Neural crest cell (in vitro differentiated cells): ENCODE data around the gene EBPL. TPM values are rescaled to one million over a fixed set of nuclear protein-coding genes. Genes with fewer than 3 reads are reported as not detected.
A peak's percentile ranks its signal among the peaks of the same experiment; 100 is the strongest.
"Not testable (repeated sequence)": the region's sequence is repeated elsewhere in the genome, so short reads cannot be mapped to it uniquely, and the experiment has no call there.

Experiments
- DNase-seq: peaks from one replicate; pipeline ENCODE4 v3.0.0; 2021; ENCODE audit warnings: low read depth, mixed read lengths, low spot score
- H3K27ac Mint-ChIP-seq: one replicate; pipeline ENCODE4 v1.8.0; 2021; ENCODE audit warnings: mild to moderate bottlenecking, mixed read lengths; ENCODE audit not compliant: unreplicated experiment
- H3K27me3 Mint-ChIP-seq: 2 replicates; pipeline ENCODE4 v1.8.0; 2021; ENCODE audit warnings: low read depth, mild to moderate bottlenecking, mixed read lengths
- H3K36me3 Mint-ChIP-seq: 2 replicates; pipeline ENCODE4 v1.8.0; 2021; ENCODE audit warnings: low read depth, mild to moderate bottlenecking, mixed read lengths
- H3K4me1 Mint-ChIP-seq: 2 replicates; pipeline ENCODE4 v1.8.0; 2021; ENCODE audit warnings: mixed read lengths
- H3K4me3 Mint-ChIP-seq: one replicate; pipeline ENCODE4 v1.8.0; 2021; ENCODE audit warnings: mild to moderate bottlenecking, mixed read lengths
- H3K9me3 Mint-ChIP-seq: 2 replicates; pipeline ENCODE4 v1.8.0; 2021; ENCODE audit warnings: mixed read lengths
- CTCF ChIP-seq: fragments of 200-600 bp; sonication (generic); conservative IDR thresholded peaks from 2 replicates; pipeline ENCODE4 v1.5.0; 2021; ENCODE audit warnings: antibody characterized with exemption, mild to moderate bottlenecking
- total RNA-seq: library from RNA; stranded (reverse); gene quantifications from 2 replicates; pipeline ENCODE4 v1.2.1, GENCODE V29; 2021

Gene EBPL
- total RNA-seq, 1 donor from 2014 or later: 52.7 TPM

GRCh38 chr13:49716615-49717014 lies 25.3 kb upstream of the EBPL start:
- Mint-ChIP-seq H3K4me3 (no peak overlapping the region), H3K9me3 (peaks cover 10% of the 10 kb centered on the region), H3K27ac (no peak overlapping the region), H3K4me1 (no peaks in the 10 kb centered on the region), H3K27me3 (no peaks in the 10 kb centered on the region), H3K36me3 (peaks cover 35% of the 10 kb centered on the region)
- DNase-seq: no peak
- TF ChIP-seq CTCF: no peak

GRCh38 chr13:49714757-49715156 lies 23.5 kb upstream of the EBPL start:
- Mint-ChIP-seq H3K9me3 (peaks cover 10% of the 10 kb centered on the region), H3K36me3 (peaks cover 39% of the 10 kb centered on the region), H3K4me3 (no peak overlapping the region)

GRCh38 chr13:49711218-49711863 lies 20.1 kb upstream of the EBPL start:
- Mint-ChIP-seq H3K9me3 (peaks cover 6% of the 10 kb centered on the region), H3K36me3 (peaks cover 32% of the 10 kb centered on the region), H3K27me3 (no peaks in the 10 kb centered on the region), H3K4me1 (no peaks in the 10 kb centered on the region), H3K27ac (peak overlapping the region; percentile 5), H3K4me3 (no peak overlapping the region)
- no peak for TF ChIP-seq CTCF
- no peak for DNase-seq

More at GRCh38 chr13:49714757-49715156, 23.5 kb upstream of the EBPL start:
- H3K27ac Mint-ChIP-seq: no peak overlapping the region
- no peak for TF ChIP-seq CTCF
- H3K27me3 Mint-ChIP-seq: no peaks in the 10 kb centered on the region
- H3K4me1 Mint-ChIP-seq: no peaks in the 10 kb centered on the region
- DNase-seq: no peak

- not testable (repeated sequence) for H3K27me3 Mint-ChIP-seq, H3K27ac Mint-ChIP-seq, H3K4me1 Mint-ChIP-seq, H3K4me3 Mint-ChIP-seq, H3K9me3 Mint-ChIP-seq, DNase-seq
- H3K36me3 Mint-ChIP-seq: peaks cover 21% of the 10 kb centered on the region
Observed at GRCh38 chr13:49704264-49704663, 13.0 kb upstream of the EBPL start.

DNA sequence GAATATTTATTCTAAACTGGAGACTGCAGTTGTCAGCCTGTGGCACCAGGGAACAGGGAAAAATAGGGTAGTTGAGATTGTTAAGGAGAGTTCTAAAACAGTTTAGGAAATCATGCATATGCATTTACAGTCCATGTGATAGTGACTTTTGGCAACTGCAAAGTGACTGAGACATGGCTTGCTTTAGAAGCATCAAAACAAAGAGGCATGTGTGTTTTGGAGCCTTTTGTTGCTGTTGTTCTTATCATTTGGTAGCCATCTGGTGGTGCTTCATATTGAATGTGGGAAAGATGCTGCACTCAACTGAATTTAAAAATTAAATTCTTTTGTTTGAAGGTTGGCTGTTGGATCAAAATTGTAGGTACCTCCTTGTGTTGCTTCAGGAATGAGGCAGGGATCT lies 10.2 kb upstream of the EBPL start:
- Mint-ChIP-seq H3K36me3 (peaks cover 23% of the 10 kb centered on the region), H3K4me3 (no peak overlapping the region), H3K27ac (no peak overlapping the region), H3K27me3 (no peaks in the 10 kb centered on the region), H3K9me3 (no peaks in the 10 kb centered on the region), H3K4me1 (no peaks in the 10 kb centered on the region)
- no peak for DNase-seq
- TF ChIP-seq CTCF: no peak

DNA sequence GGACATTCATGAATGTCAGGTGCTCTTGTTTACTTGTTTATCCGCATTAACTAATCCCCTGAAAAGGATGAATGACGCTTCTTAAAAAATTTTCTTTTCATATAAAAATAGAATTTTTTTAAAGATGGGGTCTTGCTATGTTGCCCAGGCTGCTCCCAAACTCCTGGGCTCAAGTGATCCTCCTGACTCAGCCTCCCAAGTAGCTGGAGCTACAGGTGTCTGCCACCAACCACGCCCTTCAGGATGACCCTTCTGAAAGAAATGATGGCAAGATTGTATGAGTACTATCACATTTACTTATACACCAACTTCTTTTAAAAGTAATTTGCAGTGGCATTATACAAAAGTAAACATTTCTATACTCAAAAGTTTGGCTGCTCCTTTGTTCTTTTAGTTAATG lies 6.2 kb upstream of the EBPL start:
- no peak overlapping the region for H3K27ac Mint-ChIP-seq
- no peak for DNase-seq
- no peaks in the 10 kb centered on the region for H3K9me3 Mint-ChIP-seq
- TF ChIP-seq CTCF: no peak
- no peak overlapping the region for H3K4me3 Mint-ChIP-seq
- no peaks in the 10 kb centered on the region for H3K27me3 Mint-ChIP-seq
- H3K36me3 Mint-ChIP-seq: peaks cover 19% of the 10 kb centered on the region
- H3K4me1 Mint-ChIP-seq: no peaks in the 10 kb centered on the region
